Fibroblast of lung (primary cell): Measurements from ENCODE around the gene TNFSF9.

Experiments
- EZH2 ChIP-seq: IDR thresholded peaks from 2 replicates; pipeline ENCODE4 v1.5.1; 2012; ENCODE audit warnings: low read length, control low read depth, mild to moderate bottlenecking; ENCODE audit errors: missing control alignments
- TF ChIP-seq, protein P1 (sequence below), 2 donors: IDR thresholded peaks in 1 of 2; conservative IDR thresholded peaks in 1 of 2; 1 replicate in 1 of 2; 2 replicates in 1 of 2; pipeline ENCODE4 v1.5.1; 2011 to 2012; ENCODE audit warnings: low read length in 2 of 2, control low read depth in 1 of 2, inconsistent platforms in 1 of 2, low read depth in 1 of 2, mild to moderate bottlenecking in 1 of 2

DNA sequence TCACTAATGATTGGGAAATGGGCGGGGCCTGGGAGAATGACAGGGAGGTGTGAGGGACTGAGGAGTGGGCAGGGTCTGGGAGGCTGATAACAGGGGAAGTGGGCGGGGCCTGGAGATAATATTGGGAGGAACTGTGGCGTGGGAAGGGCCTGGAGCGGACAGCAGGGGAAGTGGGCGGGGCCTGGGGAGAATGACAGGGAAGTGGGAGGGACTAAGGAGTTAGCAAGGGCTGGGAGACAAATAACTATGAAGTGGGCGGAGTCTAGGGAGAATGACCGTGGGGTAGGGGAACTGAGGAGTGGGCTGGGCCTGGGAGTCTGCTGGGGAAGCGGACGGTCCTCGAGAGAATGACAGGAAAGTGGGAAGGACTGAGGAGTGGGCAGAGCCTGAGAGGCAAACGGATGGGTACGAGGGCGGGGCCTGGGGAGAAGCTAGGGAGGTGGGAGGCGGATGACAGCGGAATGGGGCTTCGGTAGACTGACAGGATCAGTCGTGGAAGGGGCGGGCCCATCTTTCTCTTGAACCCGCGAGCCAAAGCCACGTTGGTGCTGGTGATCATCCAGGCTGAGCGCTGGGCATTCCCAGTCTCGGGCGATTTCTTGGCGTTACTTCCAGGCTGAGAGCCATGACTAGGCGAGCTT, 14.7 kb upstream of the TNFSF9 start:
- TF ChIP-seq, protein P1, sequence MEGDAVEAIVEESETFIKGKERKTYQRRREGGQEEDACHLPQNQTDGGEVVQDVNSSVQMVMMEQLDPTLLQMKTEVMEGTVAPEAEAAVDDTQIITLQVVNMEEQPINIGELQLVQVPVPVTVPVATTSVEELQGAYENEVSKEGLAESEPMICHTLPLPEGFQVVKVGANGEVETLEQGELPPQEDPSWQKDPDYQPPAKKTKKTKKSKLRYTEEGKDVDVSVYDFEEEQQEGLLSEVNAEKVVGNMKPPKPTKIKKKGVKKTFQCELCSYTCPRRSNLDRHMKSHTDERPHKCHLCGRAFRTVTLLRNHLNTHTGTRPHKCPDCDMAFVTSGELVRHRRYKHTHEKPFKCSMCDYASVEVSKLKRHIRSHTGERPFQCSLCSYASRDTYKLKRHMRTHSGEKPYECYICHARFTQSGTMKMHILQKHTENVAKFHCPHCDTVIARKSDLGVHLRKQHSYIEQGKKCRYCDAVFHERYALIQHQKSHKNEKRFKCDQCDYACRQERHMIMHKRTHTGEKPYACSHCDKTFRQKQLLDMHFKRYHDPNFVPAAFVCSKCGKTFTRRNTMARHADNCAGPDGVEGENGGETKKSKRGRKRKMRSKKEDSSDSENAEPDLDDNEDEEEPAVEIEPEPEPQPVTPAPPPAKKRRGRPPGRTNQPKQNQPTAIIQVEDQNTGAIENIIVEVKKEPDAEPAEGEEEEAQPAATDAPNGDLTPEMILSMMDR (conservative IDR thresholded peaks at IDR 0.05 in 1 of 2, IDR thresholded peaks at IDR 0.05 in 1 of 2; ENCODE audit: low read depth in 1 of 2, low read length in 2 of 2): no peak
- no peak for TF ChIP-seq EZH2
